ENCODE results near the gene FGF8.

The FGF8 gene

GRCh38 chr10:101760510-101760909 lies 15.4 kb downstream of the FGF8 start:
- DNase-seq (ENCODE audit: low read depth in 1 of 2, low spot score in 1 of 2), result no peak
- TF ChIP-seq POLR2AphosphoS5 (IDR thresholded peaks at IDR 0.05; ENCODE audit: low read depth) (no peak), REST (IDR thresholded peaks at IDR 0.05; ENCODE audit: insufficient replicate concordance, low read depth) (no peak), CTCF (IDR thresholded peaks at IDR 0.05; ENCODE audit: insufficient read depth, low read length) (no peak), GABPA (IDR thresholded peaks at IDR 0.05; ENCODE audit: low read depth) (no peak), SPI1 (IDR thresholded peaks at IDR 0.05; ENCODE audit: borderline replicate concordance, low read depth) (no peak)
- Histone ChIP-seq H3K27ac (replicated peaks) (no peak overlapping the region), H3K27me3 (ENCODE audit: insufficient read depth, poor library complexity, severe bottlenecking) (peaks cover 2% of the 10 kb centered on the region), H3K4me3 (replicated peaks; ENCODE audit: insufficient read depth, low read length) (no peak overlapping the region)

GRCh38 chr10:101759309-101760247 lies 16.3 kb downstream of the FGF8 start:
- DNase-seq (ENCODE audit: low read depth in 1 of 2, low spot score in 1 of 2), result no peak
- no peak overlapping the region for H3K4me3 ChIP-seq (replicated peaks; ENCODE audit: insufficient read depth, low read length)
- no peak overlapping the region for H3K27ac ChIP-seq (replicated peaks)
- H3K27me3 ChIP-seq (ENCODE audit: insufficient read depth, poor library complexity, severe bottlenecking), result no peaks in the 10 kb centered on the region
- TF ChIP-seq SPI1 (IDR thresholded peaks at IDR 0.05; ENCODE audit: borderline replicate concordance, low read depth) (no peak), REST (IDR thresholded peaks at IDR 0.05; ENCODE audit: insufficient replicate concordance, low read depth) (no peak), POLR2AphosphoS5 (IDR thresholded peaks at IDR 0.05; ENCODE audit: low read depth) (no peak), CTCF (IDR thresholded peaks at IDR 0.05; ENCODE audit: insufficient read depth, low read length) (no peak), GABPA (IDR thresholded peaks at IDR 0.05; ENCODE audit: low read depth) (no peak)

- DNase-seq (ENCODE audit: low read depth in 1 of 2, low spot score in 1 of 2), result no peak
- TF ChIP-seq CTCF (IDR thresholded peaks at IDR 0.05; ENCODE audit: insufficient read depth, low read length) (no peak), SPI1 (IDR thresholded peaks at IDR 0.05; ENCODE audit: borderline replicate concordance, low read depth) (no peak), REST (IDR thresholded peaks at IDR 0.05; ENCODE audit: insufficient replicate concordance, low read depth) (no peak), GABPA (IDR thresholded peaks at IDR 0.05; ENCODE audit: low read depth) (no peak), POLR2AphosphoS5 (IDR thresholded peaks at IDR 0.05; ENCODE audit: low read depth) (no peak)
- H3K27ac ChIP-seq (replicated peaks), result no peak overlapping the region
Measured at GRCh38 chr10:101758858-101759257, 17.1 kb downstream of the FGF8 start.

More at GRCh38 chr10:101758858-101759257, 17.1 kb downstream of the FGF8 start:
- Histone ChIP-seq H3K27me3 (ENCODE audit: insufficient read depth, poor library complexity, severe bottlenecking) (peaks cover 2% of the 10 kb centered on the region), H3K4me3 (replicated peaks; ENCODE audit: insufficient read depth, low read length) (no peak overlapping the region)

All from HL-60 (cell line).